Activated CD4-positive, alpha-beta T cell treated with anti-CD3 and anti-CD28 coated beads for 36 hours (primary cell): Measurements from ENCODE around the gene RAB24. TPM values are rescaled to one million over a fixed set of nuclear protein-coding genes. Genes with fewer than 3 reads are reported as not detected.
"Not testable (repeated sequence)": the region's sequence is repeated elsewhere in the genome, so short reads cannot be mapped to it uniquely, and the experiment has no call there.

Source experiments
- ATAC-seq: fragments of 200-7000 bp; cut with Tn5 transposase; one replicate; pipeline ENCODE4 v1.10.0; 2021; ENCODE audit warnings: mild to moderate bottlenecking, moderate library complexity
- CTCF ChIA-PET: fragments of 350-600 bp; sonication (Branson Sonifier 250); formaldehyde crosslinking; loops from one replicate; lab custom pipeline; 2021; ENCODE audit warnings: antibody characterized with exemption; lab: Charles Lee
- POLR2A ChIA-PET: fragments of 350-600 bp; sonication (Branson Sonifier 250); formaldehyde crosslinking; loops from one replicate; lab custom pipeline; 2021; ENCODE audit warnings: antibody characterized with exemption, inconsistent platforms; lab: Charles Lee
- DNase-seq: peaks from one replicate; pipeline ENCODE4 v3.0.0-alpha.2; 2020
- H3K27ac Mint-ChIP-seq: one replicate; pipeline ENCODE4 v1.8.0; 2021; ENCODE audit warnings: mixed read lengths
- H3K27me3 Mint-ChIP-seq: one replicate; pipeline ENCODE4 v1.8.0; 2021; ENCODE audit warnings: mixed read lengths
- H3K36me3 Mint-ChIP-seq: one replicate; pipeline ENCODE4 v1.8.0; 2021; ENCODE audit warnings: low read depth, mixed read lengths
- H3K4me1 Mint-ChIP-seq: one replicate; pipeline ENCODE4 v1.8.0; 2021; ENCODE audit warnings: mixed read lengths
- H3K4me3 Mint-ChIP-seq: one replicate; pipeline ENCODE4 v1.8.0; 2021; ENCODE audit warnings: mild to moderate bottlenecking, moderate library complexity, mixed read lengths
- H3K9me3 Mint-ChIP-seq: one replicate; pipeline ENCODE4 v1.8.0; 2021; ENCODE audit warnings: low read depth, mixed read lengths
- intact Hi-C, 2 experiments: fragments of 100-400 bp; cut with DNase I in 1 of 2; cut with micrococcal nuclease in 1 of 2; formaldehyde crosslinking; loops; one replicate each; pipeline versions ENCODE4 v1.14.2 to v1.15.1; 2022 to 2024; cut with DNase I, micrococcal nuclease
- total RNA-seq, 2 experiments: library from RNA; stranded (reverse); gene quantifications; one replicate each; pipeline ENCODE4 v1.2.3, GENCODE V29; 2021

The RAB24 gene
- total RNA-seq, 2 experiments from 2014 or later = 10.9 to 21.0 TPM

GRCh38 chr5:177343777-177344176, 40.3 kb upstream of the RAB24 start:
- intact Hi-C loops = no loop called here
- ChIA-PET CTCF (interaction anchor here (0.7 to 1.3 kb wide), 2 partner anchors 24 to 31 kb away, joined by 3 to 4 read pairs; no protein-coding TSS in a partner anchor), POLR2A (no interaction called here)
- H3K36me3 Mint-ChIP-seq = peaks cover 28% of the 10 kb centered on the region
- no peak for DNase-seq
- H3K4me1 Mint-ChIP-seq = peaks cover 29% of the 10 kb centered on the region
- ATAC-seq = no peak
- H3K9me3 Mint-ChIP-seq = no peaks in the 10 kb centered on the region
- H3K4me3 Mint-ChIP-seq = no peak overlapping the region
- H3K27ac Mint-ChIP-seq = no peak overlapping the region
- no peaks in the 10 kb centered on the region for H3K27me3 Mint-ChIP-seq

- DNase-seq, POLR2A ChIA-PET, H3K4me3 Mint-ChIP-seq, H3K9me3 Mint-ChIP-seq, H3K27me3 Mint-ChIP-seq, H3K27ac Mint-ChIP-seq, intact Hi-C loops, ATAC-seq: not testable (repeated sequence)
- Mint-ChIP-seq H3K36me3 (peaks cover 28% of the 10 kb centered on the region), H3K4me1 (peaks cover 28% of the 10 kb centered on the region)
- CTCF ChIA-PET = interaction anchor here (1.0 to 1.4 kb wide), 2 partner anchors 27 to 272 kb away, joined by 3 to 4 read pairs; no protein-coding TSS in a partner anchor
Observed at GRCh38 chr5:177343000-177343399, 39.5 kb upstream of the RAB24 start.

- H3K36me3 Mint-ChIP-seq = peaks cover 40% of the 10 kb centered on the region
- H3K27me3 Mint-ChIP-seq = no peaks in the 10 kb centered on the region
- peak overlapping the region; percentile 9 for H3K27ac Mint-ChIP-seq
- peaks cover 18% of the 10 kb centered on the region for H3K4me1 Mint-ChIP-seq
- ATAC-seq = no peak
- POLR2A ChIA-PET = no interaction called here
- no peak for DNase-seq
- intact Hi-C loops = no loop called here
- H3K4me3 Mint-ChIP-seq = no peak overlapping the region
- H3K9me3 Mint-ChIP-seq = no peaks in the 10 kb centered on the region
- CTCF ChIA-PET = interaction anchor here (0.5 to 0.7 kb wide), 2 partner anchors 14 to 17 kb away, joined by 3 to 4 read pairs; no protein-coding TSS in a partner anchor
Observed at GRCh38 chr5:177339107-177339638, 35.7 kb upstream of the RAB24 start.

GRCh38 chr5:177338251-177339106, 35.0 kb upstream of the RAB24 start:
- Mint-ChIP-seq H3K4me1 (peaks cover 16% of the 10 kb centered on the region), H3K36me3 (peaks cover 43% of the 10 kb centered on the region), H3K27ac (no peak overlapping the region), H3K27me3 (no peaks in the 10 kb centered on the region), H3K4me3 (no peak overlapping the region), H3K9me3 (no peaks in the 10 kb centered on the region)
- DNase-seq (no peak), ATAC-seq (no peak)
- POLR2A ChIA-PET = no interaction called here
- CTCF ChIA-PET = interaction anchor here (0.5 to 0.7 kb wide), 3 partner anchors 13 to 45 kb away, joined by 3 to 4 read pairs (median 3); no protein-coding TSS in a partner anchor
- intact Hi-C loops = no loop called here

GRCh38 chr5:177336603-177337494, 33.3 kb upstream of the RAB24 start:
- ChIA-PET POLR2A (interaction anchor here (0.6 kb wide), 1 partner anchor 100 kb away, joined by 3 read pairs; no protein-coding TSS in a partner anchor), CTCF (interaction anchor here (1.0 to 2.1 kb wide), 2 partner anchors 10 to 14 kb away, joined by 3 to 5 read pairs; partner anchors contain the start of gene LMAN2)
- intact Hi-C loops = loop anchor here in 1 of 2 experiments (2.0 kb wide), 1 partner anchor 18 kb away; no protein-coding TSS in a partner anchor
- no peak for DNase-seq
- ATAC-seq = no peak
- Mint-ChIP-seq H3K4me1 (peaks cover 14% of the 10 kb centered on the region), H3K4me3 (no peak overlapping the region), H3K27me3 (no peaks in the 10 kb centered on the region), H3K9me3 (no peaks in the 10 kb centered on the region), H3K36me3 (peaks cover 47% of the 10 kb centered on the region), H3K27ac (no peak overlapping the region)

GRCh38 chr5:177336112-177336511, 32.6 kb upstream of the RAB24 start:
- peak; percentile 75 for DNase-seq
- intact Hi-C loops = loop anchor here in 1 of 2 experiments (2.0 kb wide), 1 partner anchor 17 kb away; no protein-coding TSS in a partner anchor
- ChIA-PET CTCF (interaction anchor here (1.0 to 2.1 kb wide), 2 partner anchors 9 to 15 kb away, joined by 3 to 5 read pairs; partner anchors contain the start of gene LMAN2), POLR2A (interaction anchor here (1.1 kb wide), 1 partner anchor 12 kb away, joined by 6 read pairs; no protein-coding TSS in a partner anchor)
- peak; percentile 91 for ATAC-seq
- no peaks in the 10 kb centered on the region for H3K27me3 Mint-ChIP-seq
- no peak overlapping the region for H3K4me3 Mint-ChIP-seq
- H3K9me3 Mint-ChIP-seq = no peaks in the 10 kb centered on the region
- peaks cover 48% of the 10 kb centered on the region for H3K36me3 Mint-ChIP-seq
- peaks cover 13% of the 10 kb centered on the region for H3K4me1 Mint-ChIP-seq
- no peak overlapping the region for H3K27ac Mint-ChIP-seq

GRCh38 chr5:177335701-177336065, 32.2 kb upstream of the RAB24 start:
- no peaks in the 10 kb centered on the region for H3K27me3 Mint-ChIP-seq
- ATAC-seq = no peak
- peaks cover 13% of the 10 kb centered on the region for H3K4me1 Mint-ChIP-seq
- no peaks in the 10 kb centered on the region for H3K9me3 Mint-ChIP-seq
- POLR2A ChIA-PET = interaction anchor here (1.1 kb wide), 1 partner anchor 12 kb away, joined by 6 read pairs; no protein-coding TSS in a partner anchor
- peaks cover 48% of the 10 kb centered on the region for H3K36me3 Mint-ChIP-seq
- no peak overlapping the region for H3K4me3 Mint-ChIP-seq
- intact Hi-C loops = loop anchor here in 1 of 2 experiments (2.0 kb wide), 1 partner anchor 17 kb away; no protein-coding TSS in a partner anchor
- H3K27ac Mint-ChIP-seq = no peak overlapping the region
- CTCF ChIA-PET = interaction anchor here (2.1 kb wide), 1 partner anchor 15 kb away, joined by 5 read pairs; the partner anchor contains the start of gene LMAN2
- DNase-seq = no peak

GRCh38 chr5:177334781-177335700, 31.5 kb upstream of the RAB24 start:
- H3K36me3 Mint-ChIP-seq = peaks cover 47% of the 10 kb centered on the region
- CTCF ChIA-PET = interaction anchor here (1.2 to 2.3 kb wide), 3 partner anchors 16 to 56 kb away, joined by 3 to 8 read pairs (median 5); partner anchors contain the start of gene LMAN2

GRCh38 chr5:177334155-177334551, 30.6 kb upstream of the RAB24 start:
- DNase-seq (no peak), ATAC-seq (no peak)
- Mint-ChIP-seq H3K36me3 (peaks cover 42% of the 10 kb centered on the region), H3K9me3 (no peaks in the 10 kb centered on the region), H3K4me3 (no peak overlapping the region), H3K27me3 (no peaks in the 10 kb centered on the region), H3K4me1 (no peaks in the 10 kb centered on the region), H3K27ac (no peak overlapping the region)
- CTCF ChIA-PET = interaction anchor here (1.2 to 2.3 kb wide), 2 partner anchors 15 to 56 kb away, joined by 3 to 8 read pairs; no protein-coding TSS in a partner anchor
- intact Hi-C loops = no loop called here
- POLR2A ChIA-PET = no interaction called here

More at GRCh38 chr5:177334781-177335700, 31.5 kb upstream of the RAB24 start:
- POLR2A ChIA-PET = interaction anchor here (1.1 kb wide), 1 partner anchor 11 kb away, joined by 6 read pairs; no protein-coding TSS in a partner anchor
- no peak for ATAC-seq
- no peak overlapping the region for H3K27ac Mint-ChIP-seq
- H3K27me3 Mint-ChIP-seq = no peaks in the 10 kb centered on the region
- H3K9me3 Mint-ChIP-seq = no peaks in the 10 kb centered on the region
- intact Hi-C loops = no loop called here
- DNase-seq = no peak
- H3K4me1 Mint-ChIP-seq = peaks cover 9% of the 10 kb centered on the region
- no peak overlapping the region for H3K4me3 Mint-ChIP-seq
